B cell (primary cell): ENCODE results near the gene TNFAIP1.

Experiments used
- EZH2 ChIP-seq: IDR thresholded peaks from 2 replicates; pipeline ENCODE4 v1.6.1; 2012; ENCODE audit warnings: borderline replicate concordance, low read depth, mild to moderate bottlenecking, moderate library complexity, low read length; ENCODE audit not compliant: insufficient read depth, poor library complexity, severe bottlenecking
- TF ChIP-seq, protein P1 (sequence below): fragments of 200-600 bp; IDR thresholded peaks from one replicate; pipeline ENCODE4 v1.8.0; 2022; ENCODE audit warnings: antibody characterized with exemption, mild to moderate bottlenecking

DNA sequence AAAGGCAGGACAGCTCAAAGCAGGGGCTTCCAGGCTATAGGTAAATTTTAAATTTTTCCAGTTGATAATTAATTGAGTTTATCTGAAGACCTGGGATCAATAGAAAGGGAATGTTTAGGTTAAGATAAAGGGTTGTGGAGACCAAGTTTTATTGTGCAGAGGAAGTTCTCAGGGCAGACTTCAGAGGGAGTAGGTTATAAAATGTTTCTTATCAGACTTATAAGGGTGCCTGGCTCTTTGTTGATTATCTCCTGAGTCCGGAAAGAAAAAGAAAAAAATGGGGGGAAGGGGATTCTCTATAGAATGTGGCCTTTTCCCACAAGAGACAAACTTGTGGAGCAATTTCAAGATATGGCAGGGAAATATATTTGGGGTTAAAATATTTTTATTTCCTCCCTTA, 54.6 kb downstream of the TNFAIP1 start:
- TF ChIP-seq, protein P1, sequence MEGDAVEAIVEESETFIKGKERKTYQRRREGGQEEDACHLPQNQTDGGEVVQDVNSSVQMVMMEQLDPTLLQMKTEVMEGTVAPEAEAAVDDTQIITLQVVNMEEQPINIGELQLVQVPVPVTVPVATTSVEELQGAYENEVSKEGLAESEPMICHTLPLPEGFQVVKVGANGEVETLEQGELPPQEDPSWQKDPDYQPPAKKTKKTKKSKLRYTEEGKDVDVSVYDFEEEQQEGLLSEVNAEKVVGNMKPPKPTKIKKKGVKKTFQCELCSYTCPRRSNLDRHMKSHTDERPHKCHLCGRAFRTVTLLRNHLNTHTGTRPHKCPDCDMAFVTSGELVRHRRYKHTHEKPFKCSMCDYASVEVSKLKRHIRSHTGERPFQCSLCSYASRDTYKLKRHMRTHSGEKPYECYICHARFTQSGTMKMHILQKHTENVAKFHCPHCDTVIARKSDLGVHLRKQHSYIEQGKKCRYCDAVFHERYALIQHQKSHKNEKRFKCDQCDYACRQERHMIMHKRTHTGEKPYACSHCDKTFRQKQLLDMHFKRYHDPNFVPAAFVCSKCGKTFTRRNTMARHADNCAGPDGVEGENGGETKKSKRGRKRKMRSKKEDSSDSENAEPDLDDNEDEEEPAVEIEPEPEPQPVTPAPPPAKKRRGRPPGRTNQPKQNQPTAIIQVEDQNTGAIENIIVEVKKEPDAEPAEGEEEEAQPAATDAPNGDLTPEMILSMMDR, result no peak
- TF ChIP-seq EZH2, result no peak
